ENCODE data around the gene TTC3. TPM values are rescaled to one million over a fixed set of nuclear protein-coding genes. Genes with fewer than 3 reads are reported as not detected.

The TTC3 gene
- total RNA-seq, 1 experiment from 2014 or later: 68.0 TPM

DNA sequence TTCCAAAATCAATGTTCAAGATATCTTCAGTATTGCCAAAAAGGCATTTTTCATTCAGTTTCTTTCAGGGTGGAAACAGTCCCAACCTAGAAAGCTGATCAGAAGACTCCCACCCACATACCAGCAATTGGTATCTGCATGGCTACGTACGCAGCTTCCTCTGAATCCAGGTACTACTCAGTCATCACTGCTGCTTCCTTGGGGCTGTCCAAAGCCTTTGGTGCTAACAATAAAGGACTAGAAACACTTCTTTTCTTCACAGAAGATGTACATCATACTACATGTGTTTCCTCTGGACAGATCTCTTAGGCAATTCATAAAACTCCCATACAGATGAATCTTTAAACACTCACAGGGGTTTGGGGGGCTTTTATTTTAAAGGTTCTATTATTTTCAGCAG lies 164.3 kb downstream of the TTC3 start:
- no peak for TF ChIP-seq CTCF (IDR thresholded peaks at IDR 0.05; ENCODE audit: unreplicated experiment)
- Mint-ChIP-seq H3K36me3 (ENCODE audit: insufficient read depth, unreplicated experiment) (no peaks in the 10 kb centered on the region), H3K27me3 (ENCODE audit: unreplicated experiment) (no peaks in the 10 kb centered on the region), H3K27ac (ENCODE audit: unreplicated experiment) (no peak overlapping the region), H3K9me3 (ENCODE audit: low read depth, unreplicated experiment) (no peaks in the 10 kb centered on the region), H3K4me3 (ENCODE audit: low read depth, unreplicated experiment) (no peak overlapping the region), H3K4me1 (ENCODE audit: low read depth, unreplicated experiment) (no peaks in the 10 kb centered on the region)
- intact Hi-C loops (cut with micrococcal nuclease; ENCODE audit: unreplicated experiment): no loop called here
- no TSS peak for BruUV-seq (replicated peaks)
- no peak for DNase-seq
- CTCF ChIA-PET: no interaction called here

GRCh38 chr21:37237764-37238163 lies 164.7 kb downstream of the TTC3 start:
- H3K4me1 Mint-ChIP-seq (ENCODE audit: low read depth, unreplicated experiment): no peaks in the 10 kb centered on the region
- no peaks in the 10 kb centered on the region for H3K36me3 Mint-ChIP-seq (ENCODE audit: insufficient read depth, unreplicated experiment)
- no peak for TF ChIP-seq CTCF (IDR thresholded peaks at IDR 0.05; ENCODE audit: unreplicated experiment)
- H3K27me3 Mint-ChIP-seq (ENCODE audit: unreplicated experiment): no peaks in the 10 kb centered on the region
- no peak overlapping the region for H3K4me3 Mint-ChIP-seq (ENCODE audit: low read depth, unreplicated experiment)
- intact Hi-C loops (cut with micrococcal nuclease; ENCODE audit: unreplicated experiment): no loop called here
- CTCF ChIA-PET: no interaction called here
- no peak overlapping the region for H3K27ac Mint-ChIP-seq (ENCODE audit: unreplicated experiment)
- H3K9me3 Mint-ChIP-seq (ENCODE audit: low read depth, unreplicated experiment): no peaks in the 10 kb centered on the region
- BruUV-seq (replicated peaks): no TSS peak
- DNase-seq: no peak

GRCh38 chr21:37240978-37241377 lies 167.9 kb downstream of the TTC3 start:
- no peaks in the 10 kb centered on the region for H3K27me3 Mint-ChIP-seq (ENCODE audit: unreplicated experiment)
- BruUV-seq (replicated peaks): no TSS peak
- H3K4me1 Mint-ChIP-seq (ENCODE audit: low read depth, unreplicated experiment): no peaks in the 10 kb centered on the region
- no peak overlapping the region for H3K27ac Mint-ChIP-seq (ENCODE audit: unreplicated experiment)
- H3K36me3 Mint-ChIP-seq (ENCODE audit: insufficient read depth, unreplicated experiment): no peaks in the 10 kb centered on the region
- TF ChIP-seq CTCF (IDR thresholded peaks at IDR 0.05; ENCODE audit: unreplicated experiment): no peak
- no peak overlapping the region for H3K4me3 Mint-ChIP-seq (ENCODE audit: low read depth, unreplicated experiment)
- DNase-seq: no peak
- CTCF ChIA-PET: no interaction called here
- no peaks in the 10 kb centered on the region for H3K9me3 Mint-ChIP-seq (ENCODE audit: low read depth, unreplicated experiment)
- intact Hi-C loops (cut with micrococcal nuclease; ENCODE audit: unreplicated experiment): no loop called here

DNA sequence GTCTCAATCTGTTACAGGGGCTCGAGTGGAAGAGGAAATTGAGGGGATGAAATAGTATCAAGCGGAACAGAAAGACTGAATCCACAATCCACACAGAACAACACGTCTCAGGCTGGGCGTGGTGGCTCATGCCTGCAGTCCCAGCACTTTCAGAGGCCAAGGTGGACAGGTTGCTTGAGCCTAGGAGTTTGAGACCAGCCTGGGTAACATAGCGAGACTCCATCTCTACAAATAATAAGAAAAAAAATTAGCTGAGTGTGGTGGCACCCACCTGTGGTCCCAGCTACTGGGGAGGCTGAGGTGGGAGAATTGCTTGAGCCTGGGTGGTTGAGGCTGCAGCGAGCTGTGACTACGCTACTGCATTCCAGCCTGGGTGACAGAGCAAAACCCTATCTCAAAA lies 168.4 kb downstream of the TTC3 start:
- Mint-ChIP-seq H3K27ac (ENCODE audit: unreplicated experiment) (no peak overlapping the region), H3K4me1 (ENCODE audit: low read depth, unreplicated experiment) (no peaks in the 10 kb centered on the region), H3K36me3 (ENCODE audit: insufficient read depth, unreplicated experiment) (no peaks in the 10 kb centered on the region), H3K4me3 (ENCODE audit: low read depth, unreplicated experiment) (no peak overlapping the region), H3K9me3 (ENCODE audit: low read depth, unreplicated experiment) (no peaks in the 10 kb centered on the region), H3K27me3 (ENCODE audit: unreplicated experiment) (no peaks in the 10 kb centered on the region)
- no peak for TF ChIP-seq CTCF (IDR thresholded peaks at IDR 0.05; ENCODE audit: unreplicated experiment)
- CTCF ChIA-PET: no interaction called here
- intact Hi-C loops (cut with micrococcal nuclease; ENCODE audit: unreplicated experiment): no loop called here
- no TSS peak for BruUV-seq (replicated peaks)
- DNase-seq: no peak

DNA sequence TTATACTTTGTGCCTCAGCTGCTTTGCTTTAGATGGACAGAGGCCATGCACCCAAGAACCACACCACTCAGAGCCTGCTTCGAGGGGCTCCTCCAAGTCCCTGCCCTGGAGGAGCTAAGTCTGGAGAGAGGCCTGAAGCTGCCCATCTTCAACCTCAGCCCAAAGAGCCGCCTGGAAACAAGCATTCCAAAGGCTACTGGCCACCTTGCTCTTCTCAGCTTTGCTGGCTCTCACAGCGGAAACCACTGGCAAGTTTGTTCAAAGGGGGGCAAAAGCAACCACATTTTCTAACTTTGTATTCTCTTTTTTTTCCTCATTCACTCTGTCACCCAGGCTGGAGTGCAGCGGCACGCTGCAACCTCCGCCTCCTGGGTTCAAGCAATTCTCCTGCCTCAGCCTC lies 170.9 kb downstream of the TTC3 start:
- CTCF ChIA-PET: no interaction called here
- H3K27ac Mint-ChIP-seq (ENCODE audit: unreplicated experiment): no peak overlapping the region
- DNase-seq: no peak
- peaks cover 6% of the 10 kb centered on the region for H3K4me1 Mint-ChIP-seq (ENCODE audit: low read depth, unreplicated experiment)
- H3K36me3 Mint-ChIP-seq (ENCODE audit: insufficient read depth, unreplicated experiment): no peaks in the 10 kb centered on the region
- H3K4me3 Mint-ChIP-seq (ENCODE audit: low read depth, unreplicated experiment): no peak overlapping the region
- H3K9me3 Mint-ChIP-seq (ENCODE audit: low read depth, unreplicated experiment): no peaks in the 10 kb centered on the region
- no peaks in the 10 kb centered on the region for H3K27me3 Mint-ChIP-seq (ENCODE audit: unreplicated experiment)
- no peak for TF ChIP-seq CTCF (IDR thresholded peaks at IDR 0.05; ENCODE audit: unreplicated experiment)
- intact Hi-C loops (cut with micrococcal nuclease; ENCODE audit: unreplicated experiment): no loop called here
- BruUV-seq (replicated peaks): no TSS peak
